ENCODE measurements around the gene GPR32. TPM values are rescaled to one million over a fixed set of nuclear protein-coding genes. Genes with fewer than 3 reads are reported as not detected.

GPR32 gene
- total and polyA plus RNA-seq, 2 of the 8 experiments (the other 6 are each of a cell fraction or from before 2014, with no cell fraction given), result not detected

DNA sequence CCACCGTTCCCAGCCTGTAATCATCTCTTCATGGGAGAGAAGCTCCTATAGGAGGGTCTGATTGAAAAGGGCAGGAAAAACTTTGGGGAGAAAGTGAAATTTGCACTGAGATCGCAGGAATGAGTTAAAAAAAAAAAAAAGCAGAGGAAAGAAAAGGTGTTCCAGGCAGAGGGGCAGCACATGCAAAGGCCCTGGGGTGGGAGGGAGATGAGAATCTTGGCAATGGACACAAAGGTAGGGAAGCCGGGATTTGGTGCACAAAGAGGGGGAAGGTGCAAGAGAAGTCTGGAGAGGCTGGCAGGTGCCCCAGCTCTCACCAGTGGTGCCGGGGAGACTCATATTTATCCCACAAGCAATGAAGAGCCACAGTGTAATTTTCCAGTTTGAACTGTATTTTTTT is 16.4 kb upstream of the GPR32 start:
- H2BK15ac ChIP-seq (ENCODE audit: low read length), result no peak overlapping the region
- H2BK5ac ChIP-seq (ENCODE audit: low read depth, low read length), result no peak overlapping the region
- H2BK120ac ChIP-seq (replicated peaks; ENCODE audit: low read depth, low read length), result no peak overlapping the region
- no peak overlapping the region for H2BK12ac ChIP-seq (ENCODE audit: low read depth, low read length)
- H4K20me1 ChIP-seq (replicated peaks in 1 of 2; ENCODE audit: control insufficient read depth in 1 of 2, insufficient read depth in 2 of 2, low read length in 2 of 2), result no peaks in the 10 kb centered on the region
- no peak for FAIRE-seq
- no peak overlapping the region for H3K14ac ChIP-seq (ENCODE audit: insufficient read length)
- H4K91ac ChIP-seq (replicated peaks; ENCODE audit: insufficient read length, low read length), result no peak overlapping the region
- H3K56ac ChIP-seq (replicated peaks; ENCODE audit: insufficient read length, low read depth, low read length), result no peak overlapping the region
- peaks cover 0 to 1% (median 0%) of the 10 kb centered on the region in 4 experiments; a peak in 1 of 7 replicates for H3K27me3 ChIP-seq (replicated peaks in 1 of 4; ENCODE audit: control insufficient read depth in 3 of 4, extremely low read depth in 1 of 4, insufficient read depth in 3 of 4, low read length in 3 of 4)
- no peak overlapping the region for H4K8ac ChIP-seq (ENCODE audit: extremely low read depth, insufficient read depth, low read length)
- no peak overlapping the region for H3K4me3 ChIP-seq (ENCODE audit: extremely low read depth in 1 of 4, insufficient read depth in 2 of 4, low read depth in 3 of 4, low read length in 4 of 4)
- H3K9ac ChIP-seq (replicated peaks in 1 of 4; ENCODE audit: extremely low read depth in 1 of 4, low read depth in 3 of 4, low read length in 3 of 4), result no peak overlapping the region
- H3K4me1 ChIP-seq (replicated peaks in 1 of 4; ENCODE audit: control insufficient read depth in 3 of 4, insufficient read depth in 4 of 4, low read length in 3 of 4), result no peaks in the 10 kb centered on the region
- TF ChIP-seq ZNF274 (IDR thresholded peaks at IDR 0.05; ENCODE audit: borderline replicate concordance, extremely low read depth, low read length) (no peak), CHD1 (IDR thresholded peaks at IDR 0.05; ENCODE audit: low read depth, low read length) (no peak), CHD2 (IDR thresholded peaks at IDR 0.05; ENCODE audit: low read length) (no peak), JUND (IDR thresholded peaks at IDR 0.05; ENCODE audit: low read length) (no peak), SUZ12 (IDR thresholded peaks at IDR 0.05; ENCODE audit: low read length) (no peak)
- H3K27ac ChIP-seq (ENCODE audit: low read depth, low read length), result no peak overlapping the region
- no peak overlapping the region for H2AFZ ChIP-seq (ENCODE audit: low read length)
- H2AK5ac ChIP-seq (ENCODE audit: low read depth, low read length), result no peak overlapping the region
- no peaks in the 10 kb centered on the region for H3K79me2 ChIP-seq (ENCODE audit: control insufficient read depth in 1 of 2, insufficient read depth in 2 of 2, low read length in 2 of 2)
- H3K18ac ChIP-seq (ENCODE audit: extremely low read depth, low read length), result no peak overlapping the region
- no peak overlapping the region for H4K5ac ChIP-seq (ENCODE audit: insufficient read length, low read depth, low read length)
- ChIA-PET CTCF (ENCODE audit: partially characterized antibody) (interaction anchor here (0.6 to 1.4 kb wide), 5 partner anchors 29 to 860 kb away, joined by 3 to 6 read pairs (median 3); no protein-coding TSS in a partner anchor), POLR2A (ENCODE audit: partially characterized antibody) (interaction anchor here (1.7 kb wide), 1 partner anchor 50 kb away, joined by 4 read pairs; no protein-coding TSS in a partner anchor)
- DNase-seq (ENCODE audit: low read depth in 1 of 2, low spot score in 2 of 2), result no peak
- no peak overlapping the region for H3K4ac ChIP-seq (replicated peaks; ENCODE audit: insufficient read length, low read depth, low read length)
- H3K4me2 ChIP-seq (ENCODE audit: insufficient read depth in 1 of 2, low read depth in 2 of 2, low read length in 2 of 2), result no peak overlapping the region
- H3K36me3 ChIP-seq (ENCODE audit: control insufficient read depth in 2 of 4, insufficient read depth in 4 of 4, low read length in 3 of 4), result no peaks in the 10 kb centered on the region
- WGBS, 2 experiments (ENCODE audit: extremely low coverage in 1 of 2, insufficient coverage in 1 of 2, insufficient read length in 1 of 2, insufficient replicate concordance in 2 of 2, low coverage in 1 of 2, low lambda C conversion rate in 2 of 2, missing lambda C conversion rate in 1 of 2), result 85% methylated on average over 4 of the region's 4 CpGs; no CpG with 5 or more reads in 1 of the 2 experiments
- H3K23me2 ChIP-seq (ENCODE audit: low read depth, low read length), result no peaks in the 10 kb centered on the region
- no peaks in the 10 kb centered on the region for H3K9me3 ChIP-seq (ENCODE audit: insufficient read depth in 2 of 2, low read depth in 1 of 2, low read length in 1 of 2)
- H2BK20ac ChIP-seq (ENCODE audit: low read length), result no peak overlapping the region
- H3K79me1 ChIP-seq (ENCODE audit: low read depth, low read length), result no peaks in the 10 kb centered on the region
- H3K23ac ChIP-seq (ENCODE audit: insufficient read length), result no peak overlapping the region
